Stimulated activated CD4-positive, alpha-beta T cell treated with anti-CD3 and anti-CD28 coated beads, Interleukin-12 subunit alpha, Interleukin-12 subunit beta, amount 100 ng/mL, for 4 hours (primary cell): Measurements from ENCODE around the gene SLC12A6.
"Not testable (repeated sequence)": the region's sequence is repeated elsewhere in the genome, so short reads cannot be mapped to it uniquely, and the experiment has no call there.

Source experiments
- DNase-seq: peaks from one replicate; pipeline ENCODE4 v3.0.0-alpha.2; 2020

Gene SLC12A6

GRCh38 chr15:34248190-34248589, 89.4 kb downstream of the SLC12A6 start:
- DNase-seq, result no peak

- no peak for DNase-seq
These were observed 91.2 kb downstream of the SLC12A6 start for GRCh38 chr15:34246276-34246976.

- no peak for DNase-seq
These were observed 94.4 kb downstream of the SLC12A6 start for GRCh38 chr15:34243226-34243625.

- DNase-seq, result no peak
These were observed 95.3 kb downstream of the SLC12A6 start for GRCh38 chr15:34242331-34242710.

- no peak for DNase-seq
These were observed 95.9 kb downstream of the SLC12A6 start for GRCh38 chr15:34241376-34242330.

- no peak for DNase-seq
These were observed 97.0 kb downstream of the SLC12A6 start for GRCh38 chr15:34240537-34240936.

GRCh38 chr15:34239151-34239808, 98.3 kb downstream of the SLC12A6 start:
- peak; percentile 22 for DNase-seq

GRCh38 chr15:34233614-34234013, 104.0 kb downstream of the SLC12A6 start:
- DNase-seq, result no peak

- DNase-seq, result no peak
These were observed 113.5 kb downstream of the SLC12A6 start for GRCh38 chr15:34223904-34224596.

GRCh38 chr15:34217587-34218225, 119.9 kb downstream of the SLC12A6 start:
- no peak for DNase-seq

GRCh38 chr15:34216527-34217270, 120.9 kb downstream of the SLC12A6 start:
- DNase-seq, result no peak

- no peak for DNase-seq
These were observed 123.4 kb downstream of the SLC12A6 start for GRCh38 chr15:34214135-34214534.

GRCh38 chr15:34213690-34214089, 123.9 kb downstream of the SLC12A6 start:
- no peak for DNase-seq

- peak; percentile 99 for DNase-seq
These were observed 127.9 kb downstream of the SLC12A6 start, which contains the start of gene KATNBL1 for GRCh38 chr15:34209421-34210282. Gene KATNBL1, minus strand, starts transcription at chr15:34210096. Its CDS starts 46,420 bp downstream, at chr15:34163676.

- DNase-seq, result no peak
These were observed 131.6 kb downstream of the SLC12A6 start for GRCh38 chr15:34206011-34206410.

- no peak for DNase-seq
These were observed 133.6 kb downstream of the SLC12A6 start for GRCh38 chr15:34203936-34204335.

- no peak for DNase-seq
These were observed 134.3 kb downstream of the SLC12A6 start for GRCh38 chr15:34203305-34203704.

- DNase-seq, result not testable (repeated sequence)
These were observed 144.3 kb downstream of the SLC12A6 start for GRCh38 chr15:34193272-34193671.

- DNase-seq, result no peak
These were observed 148.9 kb downstream of the SLC12A6 start for GRCh38 chr15:34188711-34189110.

- DNase-seq, result no peak
These were observed 151.9 kb downstream of the SLC12A6 start for GRCh38 chr15:34185666-34186065.
